ENCODE measurements around the gene MACROD2.

MACROD2 gene

GRCh38 chr20:14830899-14831298 lies 835.6 kb downstream of the MACROD2 start:
- DNase-seq (ENCODE audit: low read depth, low spot score) = no peak
- H3K4me3 ChIP-seq (ENCODE audit: low read length) = no peak overlapping the region

GRCh38 chr20:14832630-14833029 lies 837.3 kb downstream of the MACROD2 start:
- H3K4me3 ChIP-seq (ENCODE audit: low read length) = no peak overlapping the region
- no peak for DNase-seq (ENCODE audit: low read depth, low spot score)

GRCh38 chr20:14838663-14839628 lies 843.6 kb downstream of the MACROD2 start:
- no peak overlapping the region for H3K4me3 ChIP-seq (ENCODE audit: low read length)
- DNase-seq (ENCODE audit: low read depth, low spot score) = no peak

GRCh38 chr20:14845199-14846160 lies 850.2 kb downstream of the MACROD2 start:
- no peak overlapping the region for H3K4me3 ChIP-seq (ENCODE audit: low read length)
- DNase-seq (ENCODE audit: low read depth, low spot score) = no peak

- DNase-seq (ENCODE audit: low read depth, low spot score) = no peak
- no peak overlapping the region for H3K4me3 ChIP-seq (ENCODE audit: low read length)
Observed at GRCh38 chr20:14848806-14849205, 853.5 kb downstream of the MACROD2 start.

- peak; percentile 42 for DNase-seq (ENCODE audit: low read depth, low spot score)
- H3K4me3 ChIP-seq (ENCODE audit: low read length) = no peak overlapping the region
Observed at GRCh38 chr20:14853079-14853478, 857.8 kb downstream of the MACROD2 start.

GRCh38 chr20:14855171-14855570 lies 859.9 kb downstream of the MACROD2 start:
- no peak for DNase-seq (ENCODE audit: low read depth, low spot score)
- H3K4me3 ChIP-seq (ENCODE audit: low read length) = no peak overlapping the region

- DNase-seq (ENCODE audit: low read depth, low spot score) = no peak
- no peak overlapping the region for H3K4me3 ChIP-seq (ENCODE audit: low read length)
Observed at GRCh38 chr20:14859627-14860026, 864.3 kb downstream of the MACROD2 start.

GRCh38 chr20:14860410-14860814 lies 865.1 kb downstream of the MACROD2 start:
- DNase-seq (ENCODE audit: low read depth, low spot score) = no peak
- H3K4me3 ChIP-seq (ENCODE audit: low read length) = no peak overlapping the region

- DNase-seq (ENCODE audit: low read depth, low spot score) = no peak
- no peak overlapping the region for H3K4me3 ChIP-seq (ENCODE audit: low read length)
Observed at GRCh38 chr20:14861028-14861699, 865.8 kb downstream of the MACROD2 start.

- peak; percentile 28 for DNase-seq (ENCODE audit: low read depth, low spot score)
- no peak overlapping the region for H3K4me3 ChIP-seq (ENCODE audit: low read length)
Observed at GRCh38 chr20:14865169-14865568, 869.9 kb downstream of the MACROD2 start.

- no peak for DNase-seq (ENCODE audit: low read depth, low spot score)
- no peak overlapping the region for H3K4me3 ChIP-seq (ENCODE audit: low read length)
Observed at GRCh38 chr20:14865731-14866130, 870.4 kb downstream of the MACROD2 start.

- DNase-seq (ENCODE audit: low read depth, low spot score) = no peak
- H3K4me3 ChIP-seq (ENCODE audit: low read length) = no peak overlapping the region
Observed at GRCh38 chr20:14866841-14867514, 871.7 kb downstream of the MACROD2 start.

GRCh38 chr20:14877301-14878028 lies 882.1 kb downstream of the MACROD2 start:
- no peak overlapping the region for H3K4me3 ChIP-seq (ENCODE audit: low read length)
- DNase-seq (ENCODE audit: low read depth, low spot score) = no peak

- DNase-seq (ENCODE audit: low read depth, low spot score) = no peak
- H3K4me3 ChIP-seq (ENCODE audit: low read length) = no peak overlapping the region
Observed at GRCh38 chr20:14878676-14879019, 883.3 kb downstream of the MACROD2 start.

- H3K4me3 ChIP-seq (ENCODE audit: low read length) = no peak overlapping the region
- no peak for DNase-seq (ENCODE audit: low read depth, low spot score)
Observed at GRCh38 chr20:14879020-14879697, 883.8 kb downstream of the MACROD2 start.

GRCh38 chr20:14879839-14880238 lies 884.5 kb downstream of the MACROD2 start:
- no peak for DNase-seq (ENCODE audit: low read depth, low spot score)
- H3K4me3 ChIP-seq (ENCODE audit: low read length) = no peak overlapping the region

- no peak overlapping the region for H3K4me3 ChIP-seq (ENCODE audit: low read length)
- no peak for DNase-seq (ENCODE audit: low read depth, low spot score)
Observed at GRCh38 chr20:14881518-14881917, 886.2 kb downstream of the MACROD2 start.

Data from Jurkat, Clone E6-1 (cell line).